Ramos (cell line): ENCODE data around the gene AGAP1.

Experiments
- in situ Hi-C: fragments of 300-500 bp; cut with MboI; formaldehyde crosslinking; loops from one replicate; pipeline ENCODE4 v1.14.3; 2022; ENCODE audit warnings: low sequenced_read_pairs; ENCODE audit not compliant: unreplicated experiment

The AGAP1 gene

DNA sequence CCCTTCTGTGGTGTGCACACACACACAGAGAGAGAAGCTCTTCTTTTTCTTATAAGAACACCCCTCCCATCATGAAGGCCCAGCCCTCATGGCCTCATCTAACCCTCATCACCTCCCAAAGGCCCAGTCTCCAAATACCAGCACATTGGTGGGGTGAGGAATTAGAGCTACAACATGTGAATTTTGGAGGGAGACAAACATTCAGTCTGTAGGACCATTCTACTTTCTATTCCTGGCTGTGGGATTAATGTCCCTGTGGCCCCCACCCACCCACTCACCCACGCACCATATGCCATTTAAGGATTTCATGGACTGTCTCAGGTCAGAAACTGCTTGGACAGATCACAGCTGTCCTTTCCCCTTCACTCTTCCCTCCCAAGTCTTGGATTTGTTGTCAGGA lies 484.2 kb downstream of the AGAP1 start:
- in situ Hi-C loops: no loop called here

DNA sequence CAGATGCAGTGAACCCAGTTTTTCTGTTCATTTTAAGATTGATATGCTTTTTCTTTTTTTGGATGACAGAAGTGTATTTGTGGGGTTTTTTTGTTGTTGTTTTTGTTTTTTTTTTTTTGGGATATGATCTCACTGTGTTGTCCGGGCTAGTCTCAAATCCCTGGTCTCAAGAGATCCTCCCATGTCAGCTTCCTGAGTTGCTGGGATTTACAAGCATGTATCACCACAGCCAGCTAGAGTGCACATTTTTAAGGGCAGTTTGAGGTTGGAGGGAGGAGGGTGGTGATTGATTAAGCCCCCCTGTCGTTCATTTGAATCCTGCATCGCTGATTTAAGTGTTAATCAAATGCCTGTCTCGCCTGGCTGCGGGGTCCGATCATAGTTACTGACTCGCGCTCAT lies 485.2 kb downstream of the AGAP1 start:
- in situ Hi-C loops: no loop called here

DNA sequence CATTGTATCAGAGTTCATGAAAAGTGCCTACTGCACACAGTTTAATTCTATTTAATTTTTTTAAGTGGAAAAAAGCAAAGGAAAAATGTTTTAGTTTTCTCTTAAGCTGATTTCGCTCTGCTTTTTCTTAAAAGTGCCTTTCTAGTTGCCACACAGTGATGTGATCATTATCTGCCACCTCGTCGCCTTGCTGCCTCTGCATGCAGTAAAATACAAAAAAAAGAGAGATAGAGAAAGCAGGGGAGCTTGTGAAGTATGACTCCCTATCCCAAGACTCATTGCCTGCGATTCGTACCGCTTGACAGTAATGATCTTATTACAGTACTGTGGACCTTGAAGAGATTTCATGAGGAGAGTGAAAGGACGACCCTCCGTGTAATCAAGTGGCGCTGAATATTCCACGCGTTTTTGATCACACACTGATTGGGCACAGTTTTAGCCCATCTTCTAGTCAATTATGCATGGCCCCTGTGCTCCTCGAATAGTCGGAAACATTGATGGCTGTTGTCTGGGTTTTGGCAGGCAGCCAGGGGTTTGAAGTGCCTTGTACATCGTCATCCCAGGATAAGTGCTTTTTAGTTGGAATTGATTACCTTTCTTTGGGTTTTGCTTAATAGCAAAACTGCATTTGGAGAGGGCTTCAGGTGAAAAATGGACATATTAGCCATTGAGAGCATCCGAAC lies 486.1 kb downstream of the AGAP1 start:
- in situ Hi-C loops: no loop called here

DNA sequence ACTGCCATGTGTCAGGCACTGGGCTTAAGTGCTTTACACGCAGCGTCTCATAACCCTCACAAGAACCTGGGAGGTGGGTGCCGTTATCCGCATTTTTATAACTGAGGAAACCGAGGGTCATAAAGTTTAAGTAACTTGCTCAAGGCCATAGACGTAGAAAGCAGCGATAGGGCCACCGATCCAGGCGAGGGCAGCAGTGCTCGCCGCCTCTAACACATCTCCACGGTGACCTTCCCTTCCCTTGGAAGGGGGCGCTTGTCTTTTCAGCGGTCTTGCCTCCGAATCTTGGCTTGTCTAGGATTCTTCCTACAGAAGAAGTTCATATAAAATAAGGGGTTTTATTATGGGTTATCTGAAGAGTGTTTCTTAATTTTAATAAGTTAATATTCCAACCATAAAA lies 487.8 kb downstream of the AGAP1 start:
- in situ Hi-C loops: no loop called here

DNA sequence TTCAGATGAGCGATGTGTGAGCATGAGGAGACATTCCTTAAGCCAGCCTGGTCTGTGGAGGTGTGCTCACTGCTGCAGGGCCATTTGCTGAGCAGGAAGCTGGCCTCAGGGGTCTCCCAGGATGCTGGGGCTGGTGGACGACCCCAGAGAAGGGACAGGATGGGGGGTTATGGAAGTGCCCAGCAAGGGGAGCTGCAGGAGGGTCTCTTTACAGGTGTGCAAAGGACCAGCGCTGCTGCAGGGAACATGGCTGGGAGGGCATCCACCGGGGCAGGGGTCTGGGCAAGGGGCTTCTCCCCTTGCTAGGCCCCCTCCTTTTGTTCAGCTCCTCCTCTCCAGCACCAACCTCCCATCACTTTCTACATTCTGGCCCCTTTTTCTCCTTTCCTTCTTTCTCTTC lies 489.2 kb downstream of the AGAP1 start:
- in situ Hi-C loops: no loop called here

DNA sequence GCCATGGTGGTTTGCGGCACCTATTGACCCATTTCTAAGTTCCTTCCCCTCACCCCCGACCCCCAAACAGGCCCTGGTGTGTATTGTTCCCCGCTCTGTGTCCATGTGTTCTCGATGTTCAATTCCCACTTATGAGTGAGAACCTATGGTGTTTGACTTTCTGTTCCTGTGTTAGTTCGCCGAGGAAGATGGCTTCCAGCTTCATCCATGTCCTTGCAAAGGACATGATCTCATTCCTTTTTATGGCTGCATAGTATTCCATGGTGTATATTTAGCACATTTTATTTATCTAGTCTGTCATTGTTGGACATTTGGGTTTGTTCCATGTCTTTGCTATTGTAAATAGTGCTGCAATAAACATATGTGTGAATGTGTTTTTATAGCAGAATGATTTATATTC lies 490.7 kb downstream of the AGAP1 start:
- in situ Hi-C loops: no loop called here

DNA sequence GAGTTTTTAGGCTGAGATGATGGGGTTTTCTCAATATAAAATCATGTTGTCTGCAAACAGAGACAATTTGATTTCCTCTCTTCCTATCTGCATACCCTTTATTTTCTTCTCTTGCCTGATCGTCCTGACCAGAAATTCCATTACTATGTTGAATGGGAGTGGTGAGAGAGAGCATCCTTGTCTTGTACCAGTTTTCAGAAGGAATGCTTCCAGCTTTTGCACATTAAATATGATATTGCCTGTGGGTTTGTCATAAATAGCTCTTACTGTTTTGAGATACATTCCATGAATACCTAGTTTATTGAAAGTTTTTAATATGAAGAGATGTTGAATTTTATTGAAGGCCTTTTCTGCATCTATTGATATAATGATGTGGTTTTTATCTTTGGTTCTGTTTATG lies 492.5 kb downstream of the AGAP1 start:
- in situ Hi-C loops: no loop called here

DNA sequence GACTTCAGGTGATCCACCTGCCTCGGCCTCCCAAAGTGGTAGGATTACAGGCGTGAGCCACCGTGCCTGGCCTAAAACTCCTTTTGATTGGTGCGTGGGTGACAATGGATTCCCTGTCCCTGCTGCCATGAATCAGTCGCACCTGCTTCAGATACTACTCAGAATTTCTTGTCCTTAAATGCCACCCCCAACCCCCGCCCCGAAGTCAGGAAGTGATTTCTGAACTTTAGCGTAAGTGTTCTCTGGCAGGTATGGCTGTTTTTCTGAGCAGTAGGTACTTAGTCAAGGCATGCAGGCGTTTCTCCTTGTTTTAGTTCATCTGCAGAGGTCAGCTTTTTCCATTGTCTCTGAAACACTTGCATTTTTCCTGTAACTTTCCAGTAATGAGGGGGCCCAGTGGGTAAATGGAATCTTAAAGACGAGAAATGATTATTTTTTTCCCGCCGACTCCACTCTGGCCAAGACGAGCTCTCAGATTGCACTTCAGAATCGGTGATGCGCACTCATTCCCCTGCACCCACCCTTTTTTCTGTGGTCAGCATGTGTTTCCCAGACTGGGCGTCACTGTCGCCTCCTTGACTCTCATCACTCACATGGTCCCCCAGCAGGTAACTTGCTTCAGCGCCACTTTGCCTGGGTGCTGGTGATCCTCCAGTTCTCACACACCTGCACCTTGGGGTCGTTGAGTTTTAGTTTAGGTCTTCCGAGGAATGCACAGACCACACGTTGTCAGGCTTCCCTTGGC lies 494.6 kb downstream of the AGAP1 start:
- in situ Hi-C loops: no loop called here

DNA sequence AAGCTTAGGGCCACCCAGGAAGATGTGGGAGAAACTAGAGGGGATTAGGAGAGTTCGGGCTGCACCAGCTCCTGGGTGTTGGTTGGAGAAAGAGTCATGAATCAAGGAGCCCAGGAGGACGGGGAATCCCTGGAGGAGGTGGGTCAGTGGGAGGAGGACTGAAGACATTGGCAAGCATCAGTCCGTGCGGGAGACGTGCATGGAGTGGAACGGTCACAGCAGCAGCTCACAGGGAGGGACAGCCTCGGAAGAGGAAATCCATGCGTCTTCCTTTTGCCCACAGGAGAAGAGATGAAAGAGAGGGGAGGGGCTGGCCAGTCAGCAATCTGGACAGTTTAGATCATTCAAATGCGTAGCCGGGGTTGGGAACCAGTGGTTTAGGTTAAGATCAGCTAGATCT lies 495.7 kb downstream of the AGAP1 start:
- in situ Hi-C loops: no loop called here

DNA sequence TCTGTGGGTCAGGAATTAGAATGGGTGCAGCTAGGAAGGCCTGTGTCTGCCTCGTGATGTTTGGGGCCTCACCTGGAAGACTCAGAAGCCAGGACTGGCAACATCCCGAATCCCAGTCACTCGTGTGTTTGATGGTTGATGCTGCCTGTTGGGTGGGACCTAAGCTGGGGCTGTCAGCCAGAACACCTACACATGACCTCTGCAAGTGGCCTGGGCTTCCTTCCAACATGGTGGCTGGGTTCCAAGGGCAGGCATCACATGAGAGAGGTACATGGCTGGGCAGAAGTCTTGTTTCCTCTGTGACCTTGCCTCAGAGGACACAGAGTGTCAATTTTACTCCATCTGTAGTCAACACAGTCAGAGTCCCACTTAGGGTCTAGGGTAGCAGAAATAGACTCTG lies 496.5 kb downstream of the AGAP1 start:
- in situ Hi-C loops: no loop called here

DNA sequence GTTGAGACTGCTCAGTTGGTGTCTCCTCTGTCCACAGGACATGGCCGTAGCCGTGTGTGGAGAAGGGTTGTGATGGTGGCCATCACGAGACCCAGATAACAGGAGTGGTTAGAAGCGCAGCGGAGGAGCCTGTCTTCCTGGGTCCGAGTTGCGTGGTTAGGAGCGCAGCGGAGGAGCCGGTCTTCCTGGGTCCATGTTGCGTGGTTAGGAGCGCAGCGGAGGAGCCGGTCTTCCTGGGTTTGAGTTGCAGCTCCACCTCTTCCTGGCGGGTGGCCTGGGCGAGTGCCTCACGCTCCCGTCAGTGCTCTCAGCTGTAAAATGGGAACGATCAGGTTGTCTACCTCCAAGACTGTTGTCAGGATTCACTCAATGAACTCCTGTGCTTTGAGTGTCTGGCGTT lies 498.2 kb downstream of the AGAP1 start:
- in situ Hi-C loops: no loop called here

DNA sequence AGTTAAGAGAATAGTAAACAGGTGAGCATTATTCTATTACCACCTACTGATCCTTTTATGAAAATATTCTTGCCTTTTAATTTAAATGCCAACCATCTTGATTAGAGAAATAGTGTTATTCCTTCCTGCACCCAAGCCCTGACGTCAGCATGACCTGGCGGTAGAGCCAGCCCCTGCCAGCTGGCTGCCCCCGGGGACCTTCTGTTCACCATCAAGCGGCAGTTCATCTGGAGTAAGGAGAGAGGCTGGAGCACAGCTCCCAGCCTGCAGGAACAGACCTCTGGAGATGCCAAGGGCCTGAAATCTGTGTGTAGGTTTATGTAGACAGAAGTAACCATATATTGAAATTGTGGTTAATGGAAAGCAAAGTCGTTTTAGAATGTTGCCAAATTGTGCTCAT lies 502.6 kb downstream of the AGAP1 start:
- in situ Hi-C loops: no loop called here

DNA sequence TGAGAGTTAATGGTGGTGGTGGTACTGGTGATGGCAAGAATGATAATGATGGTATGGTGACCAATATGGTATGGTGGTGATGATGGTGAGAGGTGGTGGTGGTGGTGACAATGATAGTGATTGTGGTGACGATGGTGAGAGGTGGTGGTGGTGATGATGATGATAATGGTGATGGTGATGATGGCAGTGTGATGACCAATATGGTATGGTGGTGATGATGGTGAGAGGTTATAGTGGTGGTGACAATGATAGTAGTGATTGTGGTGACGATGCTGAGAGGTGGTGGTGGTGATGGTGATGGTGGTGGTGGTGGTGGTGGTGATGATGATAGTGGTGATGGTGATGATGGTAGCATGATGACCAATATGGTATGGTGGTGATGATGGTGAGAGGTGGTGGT lies 505.2 kb downstream of the AGAP1 start:
- in situ Hi-C loops: no loop called here

DNA sequence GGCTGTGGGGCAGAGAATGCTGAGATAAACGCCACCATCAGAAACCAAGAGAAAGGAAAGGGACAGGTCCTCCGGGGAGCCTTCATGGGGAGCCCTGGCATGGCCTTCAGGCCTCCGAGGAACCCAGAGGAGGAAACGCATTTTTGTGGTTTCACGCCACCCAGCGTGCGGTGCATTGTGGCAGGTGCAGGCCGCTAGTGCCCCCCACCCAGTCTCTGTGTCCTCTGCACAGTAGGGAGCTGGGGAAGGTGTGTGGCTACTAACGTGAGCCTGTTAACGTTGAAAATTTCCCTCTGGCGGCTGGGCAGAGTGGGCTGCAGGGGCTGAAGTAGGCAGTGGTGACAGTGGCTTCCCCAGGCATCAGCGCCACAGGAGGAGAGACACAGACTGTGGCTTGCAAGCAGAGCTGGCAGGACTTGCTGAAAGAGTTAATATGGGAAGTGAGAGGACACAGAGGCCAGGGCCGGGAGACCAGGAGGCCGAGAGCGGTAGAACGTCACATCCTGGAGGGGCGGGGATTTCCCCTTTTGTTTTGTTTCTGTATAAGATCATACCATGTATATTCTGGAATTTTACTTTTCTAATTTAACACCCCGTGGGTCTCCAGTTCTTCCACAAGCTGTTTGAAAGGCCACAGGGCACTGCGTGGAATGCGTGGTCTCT lies 507.5 kb downstream of the AGAP1 start:
- in situ Hi-C loops: no loop called here

DNA sequence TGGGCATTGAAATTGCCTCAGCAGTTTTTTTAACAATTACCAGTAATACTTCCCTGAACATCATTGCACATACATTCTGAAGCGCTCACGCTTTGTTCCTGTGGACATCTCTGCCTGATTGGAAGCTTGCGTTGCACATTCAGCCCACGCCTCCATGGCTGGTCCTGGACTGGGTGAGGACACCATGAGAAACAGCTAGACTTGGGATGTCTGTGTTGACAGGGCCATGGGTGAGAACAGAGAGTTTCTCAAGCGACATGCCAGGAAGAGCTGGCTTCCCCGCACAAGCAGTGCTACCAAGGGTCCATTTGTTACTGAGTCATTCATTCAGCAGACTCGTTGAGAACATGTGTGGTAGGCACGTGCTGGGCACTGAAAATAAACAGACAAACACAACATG lies 508.0 kb downstream of the AGAP1 start:
- in situ Hi-C loops: no loop called here

DNA sequence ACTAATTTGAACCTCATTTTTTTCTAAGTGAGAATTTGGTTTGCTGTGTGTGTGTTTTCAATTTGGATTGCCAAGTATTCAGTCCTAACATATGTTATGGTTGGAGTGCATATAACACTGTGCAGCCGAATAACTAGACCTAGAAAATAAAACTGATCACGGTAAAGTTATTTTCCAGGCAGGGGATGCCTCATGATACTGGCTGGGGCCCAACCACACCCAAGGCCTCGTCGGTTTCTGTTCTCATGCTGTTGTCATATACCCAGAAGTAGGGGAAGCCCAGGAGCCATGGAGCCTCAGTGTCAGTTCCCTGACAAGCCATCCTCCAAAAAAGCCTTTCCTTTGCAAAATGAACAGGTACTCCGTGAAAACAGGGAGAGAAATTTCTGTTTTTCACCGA lies 514.2 kb downstream of the AGAP1 start:
- in situ Hi-C loops: no loop called here

DNA sequence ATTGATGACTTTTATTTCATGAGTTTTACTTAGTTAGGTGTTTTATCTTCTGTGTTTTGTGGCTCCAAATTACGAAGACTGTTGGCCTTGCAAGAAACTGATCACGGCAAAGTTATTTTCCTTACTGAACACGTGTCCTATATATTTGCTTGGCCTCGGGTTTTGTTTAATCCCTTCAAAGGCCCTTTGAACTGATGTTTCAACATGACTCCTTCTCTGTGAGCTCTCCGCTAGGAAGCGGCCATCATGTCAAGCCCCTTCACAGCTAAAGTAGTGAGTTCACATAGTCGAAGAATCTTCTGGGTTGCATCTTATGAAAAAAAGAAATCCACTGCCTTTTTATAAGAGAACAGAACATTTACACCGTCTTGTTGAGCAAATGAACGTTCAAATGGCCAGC lies 515.0 kb downstream of the AGAP1 start:
- in situ Hi-C loops: no loop called here

DNA sequence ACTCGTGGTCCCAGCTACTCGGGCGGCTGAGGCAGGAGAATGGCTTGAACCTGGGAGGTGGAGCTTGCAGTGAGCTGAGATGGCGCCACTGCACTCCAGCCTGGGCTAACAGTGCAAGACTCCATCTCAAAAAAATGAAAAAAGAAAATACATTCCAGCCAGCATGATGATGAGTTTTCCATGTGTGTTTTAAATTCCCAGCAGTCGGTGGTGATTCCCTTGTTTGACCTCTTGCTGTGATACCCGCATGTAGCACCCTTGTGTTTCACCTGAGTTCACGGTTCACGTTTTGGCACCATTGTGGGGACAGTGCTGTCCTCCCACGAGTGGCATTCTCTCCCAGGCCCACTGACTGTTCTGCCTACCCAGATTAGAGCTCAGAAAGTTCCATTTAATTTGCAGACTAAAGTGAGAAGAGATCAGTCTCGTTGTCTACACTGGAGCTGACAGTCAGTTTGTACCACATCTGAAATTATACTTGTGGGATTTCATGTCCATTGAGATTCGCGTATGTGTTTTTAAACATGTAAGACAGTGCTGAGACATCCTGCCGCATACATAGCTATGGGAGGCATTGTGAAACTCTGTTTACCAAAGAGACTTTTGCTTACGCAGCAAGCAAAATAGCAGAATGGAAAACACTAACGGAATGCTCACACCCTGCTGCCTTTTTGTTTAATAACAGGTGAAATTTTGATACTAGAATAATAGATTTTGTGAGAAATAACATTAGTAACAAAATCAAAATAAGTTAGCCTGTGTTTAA lies 517.3 kb downstream of the AGAP1 start:
- in situ Hi-C loops: no loop called here

DNA sequence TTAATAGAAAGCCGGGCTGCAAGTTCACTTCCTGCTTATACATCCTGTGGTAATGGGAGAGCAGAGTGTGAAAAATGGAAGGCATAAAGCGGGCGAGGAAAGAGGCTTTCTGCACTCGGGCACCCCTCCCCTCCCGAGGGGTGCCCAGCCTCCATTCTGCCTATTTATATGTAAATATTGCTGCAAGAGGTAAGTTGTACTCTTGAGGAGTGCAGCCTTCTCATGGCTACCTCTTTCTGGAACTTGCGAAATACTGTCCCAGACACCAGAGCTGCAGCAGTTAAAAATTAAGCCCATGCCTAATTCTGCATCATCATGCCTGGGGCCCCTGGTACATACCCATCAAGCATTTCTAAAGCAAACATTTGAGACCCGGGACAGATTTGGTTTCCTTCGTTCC lies 518.3 kb downstream of the AGAP1 start:
- in situ Hi-C loops: no loop called here

DNA sequence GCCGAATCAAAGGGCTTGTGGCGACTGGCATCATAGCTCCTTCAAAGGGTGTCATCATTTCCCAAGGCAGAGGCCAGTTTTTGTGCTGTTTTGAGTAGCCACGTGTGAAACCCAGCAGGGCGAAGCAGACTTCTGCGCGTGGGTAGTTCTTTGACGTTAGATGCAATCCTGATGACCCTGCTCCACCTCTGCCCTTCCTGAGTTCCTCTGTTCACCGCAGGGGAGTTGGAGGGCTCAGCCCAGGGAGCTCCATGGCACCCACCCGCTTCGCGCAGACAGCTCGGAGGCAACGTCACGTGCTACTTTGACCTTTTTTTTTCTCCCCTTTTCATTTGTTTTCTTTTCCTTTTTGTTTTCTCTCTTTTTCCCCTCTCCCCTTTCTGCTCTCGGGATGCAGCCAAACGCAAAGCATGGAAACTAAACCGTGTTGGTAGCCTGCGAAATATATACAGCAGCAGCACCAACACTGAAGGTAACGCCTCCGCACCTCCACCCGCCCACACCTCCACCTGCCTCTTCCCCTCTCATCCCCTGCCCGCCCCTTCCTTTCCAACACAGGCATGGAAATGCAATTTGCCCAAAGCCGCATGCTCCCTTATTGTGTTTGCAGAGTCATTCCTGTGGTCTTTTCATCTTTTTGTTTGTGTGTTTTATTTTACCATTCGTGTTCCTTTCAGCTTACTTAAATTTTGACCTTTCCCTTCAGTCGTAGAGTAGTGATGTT lies 520.7 kb downstream of the AGAP1 start:
- in situ Hi-C loops: no loop called here
